Brain microvascular endothelial cell (primary cell): ENCODE results near the gene SP1.

Source experiments
- DNase-seq: peaks from one replicate; pipeline ENCODE4 v3.0.0-alpha.2; 2020
- H3K27ac ChIP-seq: fragments of 250-450 bp; sonication (Bioruptor Pico); 2 replicates; pipeline ENCODE4 v1.5.1; 2020; ENCODE audit warnings: mild to moderate bottlenecking, moderate library complexity
- H3K27me3 ChIP-seq: fragments of 250-450 bp; sonication (Bioruptor Pico); replicated peaks from 2 replicates; pipeline ENCODE4 v1.5.1; 2020; ENCODE audit warnings: mild to moderate bottlenecking
- H3K36me3 ChIP-seq: fragments of 250-450 bp; sonication (Bioruptor Pico); replicated peaks from 2 replicates; pipeline ENCODE4 v1.5.1; 2020; ENCODE audit warnings: mild to moderate bottlenecking
- H3K4me3 ChIP-seq: 2 replicates; pipeline ENCODE4 v1.5.1; 2011; ENCODE audit warnings: low read depth, mild to moderate bottlenecking, control low read depth, low read length, moderate library complexity
- CTCF ChIP-seq: IDR thresholded peaks from 2 replicates; pipeline ENCODE4 v1.5.1; 2011; ENCODE audit warnings: low read depth, mild to moderate bottlenecking, moderate library complexity, low read length, control low read depth, inconsistent platforms; ENCODE audit errors: missing control alignments
- in situ Hi-C: cut with HindIII; loops from 2 replicates; pipeline ENCODE4 v1.10.0; 2017; ENCODE audit warnings: low sequenced_read_pairs, low pct_ligation_motif_present

SP1 gene

GRCh38 chr12:53461059-53461458 lies 81.1 kb downstream of the SP1 start:
- Histone ChIP-seq H3K36me3 (peaks cover 99% of the 10 kb centered on the region), H3K27ac (no peak overlapping the region), H3K4me3 (no peak overlapping the region), H3K27me3 (no peaks in the 10 kb centered on the region)
- DNase-seq = no peak
- in situ Hi-C loops = no loop called here
- no peak for TF ChIP-seq CTCF

- H3K36me3 ChIP-seq = peaks cover 99% of the 10 kb centered on the region
- H3K27me3 ChIP-seq = no peaks in the 10 kb centered on the region
- no peak for DNase-seq
- in situ Hi-C loops = no loop called here
- no peak overlapping the region for H3K4me3 ChIP-seq
- TF ChIP-seq CTCF = no peak
- H3K27ac ChIP-seq = no peak overlapping the region
Observed at GRCh38 chr12:53461591-53461990, 81.6 kb downstream of the SP1 start.

GRCh38 chr12:53462935-53463334 lies 83.0 kb downstream of the SP1 start:
- no peak for DNase-seq
- Histone ChIP-seq H3K27ac (no peak overlapping the region), H3K27me3 (no peaks in the 10 kb centered on the region), H3K4me3 (no peak overlapping the region), H3K36me3 (peaks cover 99% of the 10 kb centered on the region)
- no peak for TF ChIP-seq CTCF
- in situ Hi-C loops = no loop called here

- Histone ChIP-seq H3K4me3 (no peak overlapping the region), H3K36me3 (peaks cover 99% of the 10 kb centered on the region), H3K27me3 (no peaks in the 10 kb centered on the region), H3K27ac (no peak overlapping the region)
- in situ Hi-C loops = no loop called here
- TF ChIP-seq CTCF = no peak
- no peak for DNase-seq
Observed at GRCh38 chr12:53463802-53464560, 84.0 kb downstream of the SP1 start.

- H3K36me3 ChIP-seq = peaks cover 97% of the 10 kb centered on the region
- in situ Hi-C loops = no loop called here
- H3K27ac ChIP-seq = no peak overlapping the region
- no peaks in the 10 kb centered on the region for H3K27me3 ChIP-seq
- DNase-seq = no peak
- no peak for TF ChIP-seq CTCF
- H3K4me3 ChIP-seq = no peak overlapping the region
Observed at GRCh38 chr12:53464685-53465418, 84.9 kb downstream of the SP1 start.
